Bronchus fibroblast of lung (primary cell): ENCODE data around the gene ARL11. TPM values are rescaled to one million over a fixed set of nuclear protein-coding genes. Genes with fewer than 3 reads are reported as not detected.

Experiments
- total RNA-seq: library from RNA; depleted of rRNA; stranded (reverse); fragments of >200 nt; gene quantifications from 2 replicates; pipeline ENCODE4 v1.2.3, GENCODE V29; 2015

The ARL11 gene
- total RNA-seq, result under 0.01 TPM in 1 of 2 replicates, not detected in the other

DNA sequence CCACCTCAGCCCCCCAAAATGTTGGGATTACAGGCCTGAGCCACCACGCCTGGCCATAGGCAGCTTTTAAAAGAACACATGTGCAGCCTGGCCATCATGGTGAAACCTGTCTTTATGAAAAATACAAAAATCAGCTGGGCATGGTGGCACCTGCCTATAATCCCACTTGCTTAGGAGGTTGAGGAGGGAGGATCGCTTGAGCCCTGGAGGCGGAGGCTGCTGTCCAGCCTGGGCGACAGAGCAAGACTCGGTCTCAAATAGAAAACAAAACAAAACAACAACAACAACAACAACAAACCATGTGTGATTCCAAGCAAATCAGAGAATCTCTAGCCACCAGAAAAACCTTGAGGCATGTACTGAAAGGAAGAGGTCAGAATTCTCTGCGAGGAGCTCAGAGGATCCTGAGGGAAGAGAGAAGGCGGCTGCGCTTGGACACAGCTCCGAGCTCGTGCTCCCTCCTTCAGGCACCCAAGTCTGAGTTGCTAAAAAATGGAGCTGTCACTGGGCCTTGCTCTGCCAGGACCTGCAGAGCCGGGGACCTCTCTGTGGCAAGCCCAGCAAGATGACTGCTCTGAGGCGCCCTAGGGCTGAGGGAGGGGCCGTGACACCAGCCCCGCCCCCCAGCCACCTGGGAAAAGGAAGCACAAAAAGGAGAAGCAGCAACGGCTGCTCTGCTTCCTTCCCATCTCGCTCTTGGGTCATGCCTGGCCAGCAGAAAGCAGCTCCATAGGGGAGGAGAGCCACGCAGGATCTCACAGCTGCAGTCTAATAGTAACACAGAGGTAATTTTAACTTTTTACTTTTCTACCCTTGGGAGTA lies at the start of gene ARL11:
Gene ARL11, plus strand, starts transcription at position 677 of the 822 bp plus-strand sequence. CDS start 1,941 bp downstream, outside the sequence.

DNA sequence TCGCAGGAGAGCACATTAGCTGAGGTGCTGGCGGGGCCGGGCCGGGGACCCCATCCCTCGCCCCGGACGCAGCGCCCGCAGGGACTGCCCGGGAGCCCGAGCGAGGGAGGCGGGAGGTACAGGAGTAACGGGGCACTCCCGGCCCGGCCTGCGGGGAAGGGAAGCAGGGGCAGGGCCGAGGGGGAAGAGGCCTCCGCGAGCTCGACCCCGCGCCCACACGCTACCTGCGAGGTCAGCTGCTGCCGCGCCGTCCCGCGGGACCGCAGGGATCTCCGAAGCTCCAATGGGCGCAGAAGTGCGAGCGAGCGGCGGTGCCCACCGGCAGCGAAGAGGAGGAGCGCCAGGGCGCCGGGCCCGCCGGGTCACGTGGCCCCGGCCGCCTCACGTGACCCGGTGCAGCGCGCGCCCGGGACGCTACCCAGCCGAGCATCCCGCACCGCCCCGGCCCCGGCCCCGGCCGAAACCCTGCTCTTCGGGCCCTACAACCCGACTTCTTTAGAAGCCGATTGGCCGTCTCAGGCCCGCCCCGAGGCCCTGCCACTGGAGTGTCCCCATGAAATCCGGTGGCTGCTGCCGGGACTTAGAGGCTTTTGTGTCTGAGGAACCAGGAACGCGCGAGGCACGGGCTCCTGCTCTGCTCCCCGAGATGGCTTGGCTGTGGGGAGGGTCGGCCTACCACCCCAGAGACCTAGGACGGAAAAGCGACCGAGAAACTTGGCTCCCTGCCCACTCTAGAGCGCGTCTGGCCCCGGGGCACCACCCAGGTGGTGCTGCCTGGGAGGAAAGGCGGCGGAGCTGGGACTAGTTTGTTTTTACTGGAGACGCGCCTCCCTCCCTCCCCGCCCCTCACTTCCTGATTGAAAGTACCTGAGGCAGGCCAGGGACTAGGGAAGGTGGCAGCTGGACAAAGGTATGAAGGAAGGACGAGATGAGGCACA lies 42.8 kb upstream of the ARL11 start, which contains the start of gene RCBTB1:
Gene RCBTB1, minus strand, starts transcription at position 339 of the 938 bp plus-strand sequence. CDS start 18,279 bp downstream, outside the sequence.

Other genes starting within 250 kb of the ARL11 start
- 6.7 and 7.1 TPM in 2 replicates for gene CAB39L, start 184.4 kb upstream of the ARL11 start, total RNA-seq
- gene SETDB2, start 184.2 kb upstream of the ARL11 start, total RNA-seq, result 3.6 and 4.0 TPM in 2 replicates
- gene PHF11, start 132.6 kb upstream of the ARL11 start, total RNA-seq, result 18.4 and 25.9 TPM in 2 replicates
- gene RCBTB1, start 42.9 kb upstream of the ARL11 start, total RNA-seq, result 13.5 and 14.1 TPM in 2 replicates
- gene EBPL, start 63.0 kb downstream of the ARL11 start, total RNA-seq, result 102 and 121 TPM in 2 replicates
- gene KPNA3, start 164.2 kb downstream of the ARL11 start, total RNA-seq, result 26.2 and 28.9 TPM in 2 replicates